Measurements from ENCODE around the gene DCTN3.

Gene DCTN3

DNA sequence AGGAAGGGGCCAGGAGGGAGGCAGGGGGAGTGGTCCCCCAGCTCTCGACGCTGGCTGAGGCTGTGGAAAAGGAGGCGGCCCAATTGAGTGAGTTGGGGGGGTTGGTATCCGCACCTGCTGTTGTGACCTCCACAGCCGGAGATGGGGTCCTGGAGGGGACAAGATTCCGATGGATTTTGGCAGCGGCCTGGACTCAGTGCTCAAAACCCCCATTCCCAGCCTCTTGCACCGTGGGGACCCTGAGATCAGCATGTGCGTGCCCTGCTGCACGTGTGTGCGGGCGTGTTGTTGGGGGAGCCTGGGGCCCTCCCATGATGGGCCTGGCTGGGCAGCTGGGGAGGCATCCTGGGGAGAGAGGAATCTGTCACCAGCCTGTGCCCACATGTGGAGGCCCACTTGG lies 45.7 kb downstream of the DCTN3 start:
- Histone ChIP-seq H3K36me3 (no peaks in the 10 kb centered on the region), H3K4me1 (peaks cover 0 to 13% (median 11%) of the 10 kb centered on the region in 4 donors)
- no peak for DNase-seq

DNA sequence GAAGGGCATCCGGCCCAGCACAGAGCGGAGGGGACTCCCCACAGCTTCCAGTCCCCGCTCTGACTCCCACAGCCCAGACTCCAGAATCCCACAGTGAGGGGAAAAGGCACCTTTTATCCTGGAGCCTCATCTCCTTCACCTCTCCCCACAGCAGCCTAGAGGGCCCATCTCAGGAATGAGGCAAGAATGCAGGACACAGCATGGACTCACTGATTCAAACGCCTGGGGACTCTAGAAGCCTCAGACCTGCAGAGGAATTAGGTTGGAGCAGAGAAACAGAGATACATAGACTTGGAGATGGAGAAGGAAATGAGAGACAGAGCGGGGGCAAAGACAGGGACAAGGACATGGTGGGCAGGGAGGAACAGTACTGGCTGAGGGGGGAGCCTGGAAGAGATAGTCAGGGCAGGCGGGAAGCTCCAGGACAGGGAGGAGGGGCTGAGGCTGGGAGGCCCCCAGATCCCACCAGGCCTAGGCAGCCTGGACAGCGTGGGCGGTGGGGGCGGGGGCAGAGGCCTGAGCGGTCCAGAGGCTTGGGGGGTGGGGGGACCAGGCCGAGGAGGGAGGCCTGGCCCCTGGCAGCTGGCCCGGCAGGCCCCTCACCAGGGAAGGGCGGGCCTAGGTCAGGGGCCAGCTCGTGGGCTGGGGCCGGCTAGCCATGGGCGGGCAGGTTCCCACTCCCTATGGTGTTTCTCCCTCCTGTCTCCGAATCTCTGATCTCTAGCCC lies 46.5 kb downstream of the DCTN3 start:
- no peak overlapping the region for H3K4me3 ChIP-seq
- H3K9me3 ChIP-seq, result no peaks in the 10 kb centered on the region
- TF ChIP-seq, protein P1, sequence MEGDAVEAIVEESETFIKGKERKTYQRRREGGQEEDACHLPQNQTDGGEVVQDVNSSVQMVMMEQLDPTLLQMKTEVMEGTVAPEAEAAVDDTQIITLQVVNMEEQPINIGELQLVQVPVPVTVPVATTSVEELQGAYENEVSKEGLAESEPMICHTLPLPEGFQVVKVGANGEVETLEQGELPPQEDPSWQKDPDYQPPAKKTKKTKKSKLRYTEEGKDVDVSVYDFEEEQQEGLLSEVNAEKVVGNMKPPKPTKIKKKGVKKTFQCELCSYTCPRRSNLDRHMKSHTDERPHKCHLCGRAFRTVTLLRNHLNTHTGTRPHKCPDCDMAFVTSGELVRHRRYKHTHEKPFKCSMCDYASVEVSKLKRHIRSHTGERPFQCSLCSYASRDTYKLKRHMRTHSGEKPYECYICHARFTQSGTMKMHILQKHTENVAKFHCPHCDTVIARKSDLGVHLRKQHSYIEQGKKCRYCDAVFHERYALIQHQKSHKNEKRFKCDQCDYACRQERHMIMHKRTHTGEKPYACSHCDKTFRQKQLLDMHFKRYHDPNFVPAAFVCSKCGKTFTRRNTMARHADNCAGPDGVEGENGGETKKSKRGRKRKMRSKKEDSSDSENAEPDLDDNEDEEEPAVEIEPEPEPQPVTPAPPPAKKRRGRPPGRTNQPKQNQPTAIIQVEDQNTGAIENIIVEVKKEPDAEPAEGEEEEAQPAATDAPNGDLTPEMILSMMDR (IDR thresholded peaks at IDR 0.05), result no peak
- H3K36me3 ChIP-seq, result no peaks in the 10 kb centered on the region
- H3K27me3 ChIP-seq, result peaks cover 0 to 67% of the 10 kb centered on the region in 2 donors
- DNase-seq, result no peak
- peaks cover 0 to 12% (median 11%) of the 10 kb centered on the region in 4 donors for H3K4me1 ChIP-seq
- H3K27ac ChIP-seq, result no peak overlapping the region
- intact Hi-C loops (cut with DNase I; ENCODE audit: low total_unique reads), result no loop called here

More for the DNA sequence above, 45.7 kb downstream of the DCTN3 start:
- Histone ChIP-seq H3K9me3 (no peaks in the 10 kb centered on the region), H3K27me3 (peaks cover 0 to 70% of the 10 kb centered on the region in 2 donors), H3K27ac (no peak overlapping the region), H3K4me3 (no peak overlapping the region)
- TF ChIP-seq, protein P1 (IDR thresholded peaks at IDR 0.05), result no peak
- intact Hi-C loops (cut with DNase I; ENCODE audit: low total_unique reads), result no loop called here

DNA sequence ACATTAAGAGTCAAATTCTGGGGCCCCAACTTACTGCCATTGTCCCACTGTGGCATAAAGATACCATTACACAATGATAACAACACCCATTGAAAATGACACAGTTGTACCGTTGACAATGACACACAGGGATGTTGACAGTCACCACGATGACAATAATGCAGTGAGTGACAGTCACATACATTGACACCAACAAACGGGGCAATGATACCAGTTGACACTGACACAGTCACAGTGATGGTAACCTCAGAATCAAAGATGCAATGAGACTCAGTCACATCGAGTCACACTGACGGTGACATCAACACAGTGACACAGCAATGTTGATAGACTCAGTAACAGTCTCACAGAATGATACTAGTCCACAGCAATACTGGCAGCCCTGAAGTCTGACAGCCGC lies 47.7 kb downstream of the DCTN3 start:
- no peaks in the 10 kb centered on the region for H3K36me3 ChIP-seq
- TF ChIP-seq, protein P1 (IDR thresholded peaks at IDR 0.05), result no peak
- no peak overlapping the region for H3K27ac ChIP-seq
- H3K4me1 ChIP-seq, result peaks cover 0 to 3% (median under 1%) of the 10 kb centered on the region in 4 donors
- no peak for DNase-seq
- H3K27me3 ChIP-seq, result peaks cover 0 to 62% of the 10 kb centered on the region in 2 donors
- H3K9me3 ChIP-seq, result no peaks in the 10 kb centered on the region
- H3K4me3 ChIP-seq, result no peak overlapping the region
- intact Hi-C loops (cut with DNase I; ENCODE audit: low total_unique reads), result no loop called here

DNA sequence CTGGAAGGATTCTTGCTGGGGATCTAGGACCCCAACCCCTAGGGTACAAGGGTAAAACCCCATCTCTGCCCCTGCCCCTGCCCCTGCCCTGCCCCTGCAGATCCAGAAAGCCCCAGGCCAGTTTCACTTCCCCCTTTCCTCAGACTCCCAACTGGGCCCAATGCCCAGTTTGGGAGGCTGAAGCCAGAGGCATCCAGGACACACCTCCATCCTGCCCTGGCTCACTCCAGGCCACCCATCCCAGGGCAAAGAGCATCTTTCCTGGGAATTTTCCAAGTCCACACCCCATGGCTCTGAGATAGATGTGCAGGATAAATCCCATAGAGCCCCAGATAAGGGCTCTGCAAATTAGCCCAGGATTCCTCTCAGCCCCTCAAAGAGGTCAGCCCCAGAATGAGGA lies 48.2 kb downstream of the DCTN3 start:
- Histone ChIP-seq H3K4me3 (no peak overlapping the region), H3K9me3 (no peaks in the 10 kb centered on the region), H3K36me3 (no peaks in the 10 kb centered on the region), H3K27me3 (peaks cover 0 to 59% of the 10 kb centered on the region in 2 donors), H3K27ac (no peak overlapping the region), H3K4me1 (no peaks in the 10 kb centered on the region)
- no peak for DNase-seq
- intact Hi-C loops (cut with DNase I; ENCODE audit: low total_unique reads), result no loop called here
- TF ChIP-seq, protein P1 (IDR thresholded peaks at IDR 0.05), result no peak

DNA sequence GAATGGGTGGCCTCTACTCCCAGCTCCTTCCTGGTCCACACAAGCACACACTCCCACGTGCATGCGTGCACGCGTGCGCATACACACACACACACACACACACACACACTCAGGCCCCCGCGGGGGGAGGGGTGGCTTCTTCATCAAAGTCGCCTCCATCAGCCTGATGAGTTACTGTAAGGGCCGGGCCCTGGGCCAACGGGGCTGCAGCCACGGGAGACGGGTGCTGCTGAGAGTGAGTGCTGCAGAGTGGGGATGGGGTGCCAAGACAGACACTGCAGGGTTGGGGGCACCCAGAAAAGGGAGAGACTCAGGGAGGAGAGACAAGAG lies 48.8 kb downstream of the DCTN3 start:
- Histone ChIP-seq H3K27ac (no peak overlapping the region), H3K4me1 (no peaks in the 10 kb centered on the region), H3K36me3 (no peaks in the 10 kb centered on the region), H3K9me3 (no peaks in the 10 kb centered on the region), H3K27me3 (peaks cover 0 to 57% of the 10 kb centered on the region in 2 donors), H3K4me3 (no peak overlapping the region)
- intact Hi-C loops (cut with DNase I; ENCODE audit: low total_unique reads), result no loop called here
- TF ChIP-seq, protein P1 (IDR thresholded peaks at IDR 0.05), result no peak
- no peak for DNase-seq

Measured in tibial artery (tissue), 4 donors.